GM19238 (cell line): Measurements from ENCODE around the gene NT5DC1.

ENCODE experiments used
- DNase-seq: peaks from one replicate; pipeline ENCODE4 v3.0.0; 2011; ENCODE audit warnings: low spot score; ENCODE audit not compliant: insufficient read length

Gene NT5DC1

GRCh38 chr6:116136373-116136772, 35.7 kb downstream of the NT5DC1 start:
- no peak for DNase-seq

- no peak for DNase-seq
Measured at GRCh38 chr6:116136933-116137340, 36.3 kb downstream of the NT5DC1 start.

- DNase-seq, result no peak
Measured at GRCh38 chr6:116139917-116140316, 39.3 kb downstream of the NT5DC1 start.

- no peak for DNase-seq
Measured at GRCh38 chr6:116144605-116145004, 44.0 kb downstream of the NT5DC1 start.

- no peak for DNase-seq
Measured at GRCh38 chr6:116145803-116146675, 45.4 kb downstream of the NT5DC1 start.

- no peak for DNase-seq
Measured at GRCh38 chr6:116152620-116153019, 52.0 kb downstream of the NT5DC1 start.

- no peak for DNase-seq
Measured at GRCh38 chr6:116154887-116155286, 54.2 kb downstream of the NT5DC1 start.

- no peak for DNase-seq
Measured at GRCh38 chr6:116156405-116157326, 56.0 kb downstream of the NT5DC1 start.

- DNase-seq, result no peak
Measured at GRCh38 chr6:116157391-116157790, 56.7 kb downstream of the NT5DC1 start.

GRCh38 chr6:116158641-116159040, 58.0 kb downstream of the NT5DC1 start:
- no peak for DNase-seq

- no peak for DNase-seq
Measured at GRCh38 chr6:116159782-116160524, 59.3 kb downstream of the NT5DC1 start.

GRCh38 chr6:116165596-116165995, 64.9 kb downstream of the NT5DC1 start:
- DNase-seq, result no peak

- DNase-seq, result no peak
Measured at GRCh38 chr6:116166369-116166768, 65.7 kb downstream of the NT5DC1 start.

GRCh38 chr6:116168148-116168547, 67.5 kb downstream of the NT5DC1 start:
- DNase-seq, result no peak

GRCh38 chr6:116169880-116170279, 69.2 kb downstream of the NT5DC1 start:
- DNase-seq, result no peak

- no peak for DNase-seq
Measured at GRCh38 chr6:116170358-116171057, 69.9 kb downstream of the NT5DC1 start.

GRCh38 chr6:116173928-116174327, 73.3 kb downstream of the NT5DC1 start:
- no peak for DNase-seq

- no peak for DNase-seq
Measured at GRCh38 chr6:116175344-116175743, 74.7 kb downstream of the NT5DC1 start.

- no peak for DNase-seq
Measured at GRCh38 chr6:116176596-116176995, 75.9 kb downstream of the NT5DC1 start.

- no peak for DNase-seq
Measured at GRCh38 chr6:116180375-116180774, 79.7 kb downstream of the NT5DC1 start.

GRCh38 chr6:116189472-116189871, 88.8 kb downstream of the NT5DC1 start:
- no peak for DNase-seq
